Thoracic aorta endothelial cell (primary cell): Measurements from ENCODE around the gene FNDC10. TPM values are rescaled to one million over a fixed set of nuclear protein-coding genes. Genes with fewer than 3 reads are reported as not detected.

Experiments used
- total RNA-seq: library from RNA; depleted of rRNA; stranded (reverse); fragments of >200 nt; gene quantifications from 2 replicates; pipeline ENCODE4 v1.2.3, GENCODE V29; 2012

FNDC10 gene
- total RNA-seq = 0.65 and 0.80 TPM in 2 replicates

DNA sequence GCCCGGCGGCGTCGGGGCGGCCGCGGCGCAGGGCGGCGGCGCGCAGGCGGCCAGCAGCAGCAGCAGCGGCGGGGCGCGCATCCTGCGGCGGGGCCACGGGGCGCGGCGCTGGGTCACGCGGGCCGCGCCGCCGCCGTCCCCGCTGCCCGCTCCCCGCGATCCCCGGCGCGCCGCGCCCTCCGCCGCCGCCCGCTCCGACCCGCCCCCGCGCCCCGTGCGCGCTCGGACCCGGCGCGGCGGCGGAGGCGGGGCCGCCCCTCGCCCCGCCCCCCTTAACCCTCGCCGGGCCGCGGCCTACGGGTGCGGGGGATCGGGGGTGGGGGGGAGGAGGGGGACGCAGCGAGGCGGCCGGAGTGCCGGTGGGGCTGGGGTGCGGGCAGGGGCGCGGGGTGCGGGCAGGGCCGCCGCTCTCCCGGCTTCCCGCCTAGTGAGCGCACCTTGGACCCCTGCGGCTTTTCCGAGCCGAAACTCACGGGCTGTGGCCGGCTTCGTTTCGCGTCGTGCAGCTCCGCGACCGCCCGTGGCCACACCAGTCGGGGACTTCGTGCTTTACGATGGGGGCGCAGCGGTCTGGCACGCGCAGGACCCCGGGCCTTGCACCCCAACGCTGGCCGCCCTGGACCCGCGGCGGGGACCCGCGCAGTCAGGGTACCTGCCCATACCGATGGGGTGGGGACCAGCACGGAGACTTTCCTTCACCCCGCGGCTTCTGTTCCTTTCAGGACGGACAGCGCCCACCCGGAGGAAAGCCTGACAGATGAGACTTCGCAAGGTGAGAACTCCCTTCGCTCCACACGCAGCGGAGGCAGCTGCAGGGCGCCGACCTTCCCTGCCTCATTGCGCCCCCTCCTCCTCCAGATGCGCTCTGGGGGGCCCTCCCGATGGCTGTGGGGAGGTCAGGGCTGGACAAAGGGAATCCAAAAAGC is at the start of gene FNDC10:
Gene FNDC10, minus strand, starts transcription at position 201 of the 926 bp plus-strand sequence. Its CDS starts 120 bp downstream, at position 81.

DNA sequence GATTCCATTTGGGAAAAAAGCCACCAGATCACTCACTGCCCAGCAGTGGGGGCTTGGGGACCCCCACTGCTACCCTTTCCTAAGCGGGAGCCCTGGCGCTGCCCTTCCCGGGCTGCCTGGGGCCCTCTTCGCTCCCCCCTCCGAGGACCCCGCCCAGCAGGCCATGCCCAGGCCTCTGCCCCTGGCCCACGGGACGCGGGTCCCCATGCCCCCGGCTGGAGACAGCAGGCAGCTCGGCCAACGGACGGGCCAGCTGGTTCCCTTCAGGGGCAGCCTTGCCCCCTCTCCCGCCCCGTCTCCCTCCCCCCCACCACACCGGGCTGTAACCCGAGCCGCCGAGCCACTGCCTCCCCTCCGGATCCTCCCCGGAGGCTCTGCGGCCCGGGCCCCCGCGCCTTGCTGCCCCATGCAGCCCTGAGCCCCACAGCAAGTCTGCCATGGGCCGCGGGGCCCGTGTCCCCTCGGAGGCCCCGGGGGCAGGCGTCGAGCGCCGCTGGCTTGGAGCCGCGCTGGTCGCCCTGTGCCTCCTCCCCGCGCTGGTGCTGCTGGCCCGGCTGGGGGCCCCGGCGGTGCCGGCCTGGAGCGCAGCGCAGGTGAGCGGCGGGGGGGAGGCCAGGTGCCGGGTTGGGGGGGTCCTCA is 32.0 kb upstream of the FNDC10 start, which contains the start of gene MMP23B:
Gene MMP23B, plus strand, starts transcription at position 392 of the 639 bp plus-strand sequence. Its CDS starts 46 bp downstream, at position 438.

DNA sequence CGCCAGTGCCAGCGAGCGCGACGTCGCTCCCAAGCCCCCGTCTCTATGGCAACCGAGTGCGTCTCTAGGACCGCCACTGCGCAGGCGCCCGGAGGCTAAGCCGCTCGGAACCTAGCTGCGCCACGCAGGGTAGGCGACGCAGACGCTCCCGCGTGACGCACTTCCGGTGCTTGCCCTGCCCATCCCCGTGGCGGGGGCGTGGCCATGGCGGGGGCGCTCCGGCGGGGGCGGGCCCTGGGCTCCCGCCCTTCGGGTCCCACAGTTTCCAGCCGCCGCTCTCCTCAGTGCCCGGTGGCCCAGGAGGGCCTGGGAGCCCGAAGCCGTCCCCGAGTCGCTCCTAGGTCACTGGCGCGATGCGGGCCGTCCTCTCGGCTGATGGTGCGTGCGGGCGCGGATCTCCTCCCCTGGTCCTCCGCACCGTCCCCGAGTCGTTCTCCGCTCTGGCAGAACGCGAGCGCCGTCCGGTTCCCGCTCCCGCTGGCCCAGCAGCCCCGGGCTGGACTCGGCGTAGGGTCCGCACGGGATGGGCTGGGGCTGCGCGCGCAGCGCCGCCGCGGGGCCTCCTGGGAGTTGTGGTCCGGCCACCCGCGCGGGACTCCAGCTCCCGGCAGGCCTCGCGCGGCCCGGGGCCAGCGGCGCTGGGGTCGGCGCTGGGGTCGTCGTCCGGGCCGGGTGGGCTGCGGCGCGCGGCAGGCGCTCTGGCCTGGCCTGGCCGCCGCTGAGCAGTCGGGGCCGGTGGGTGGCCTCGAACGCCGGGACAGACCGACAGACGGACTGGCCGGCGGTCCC is 15.5 kb upstream of the FNDC10 start, which contains the start of gene MIB2:
Gene MIB2, plus strand, starts transcription at position 245 of the 789 bp plus-strand sequence. CDS start 7,953 bp downstream, outside the sequence.

DNA sequence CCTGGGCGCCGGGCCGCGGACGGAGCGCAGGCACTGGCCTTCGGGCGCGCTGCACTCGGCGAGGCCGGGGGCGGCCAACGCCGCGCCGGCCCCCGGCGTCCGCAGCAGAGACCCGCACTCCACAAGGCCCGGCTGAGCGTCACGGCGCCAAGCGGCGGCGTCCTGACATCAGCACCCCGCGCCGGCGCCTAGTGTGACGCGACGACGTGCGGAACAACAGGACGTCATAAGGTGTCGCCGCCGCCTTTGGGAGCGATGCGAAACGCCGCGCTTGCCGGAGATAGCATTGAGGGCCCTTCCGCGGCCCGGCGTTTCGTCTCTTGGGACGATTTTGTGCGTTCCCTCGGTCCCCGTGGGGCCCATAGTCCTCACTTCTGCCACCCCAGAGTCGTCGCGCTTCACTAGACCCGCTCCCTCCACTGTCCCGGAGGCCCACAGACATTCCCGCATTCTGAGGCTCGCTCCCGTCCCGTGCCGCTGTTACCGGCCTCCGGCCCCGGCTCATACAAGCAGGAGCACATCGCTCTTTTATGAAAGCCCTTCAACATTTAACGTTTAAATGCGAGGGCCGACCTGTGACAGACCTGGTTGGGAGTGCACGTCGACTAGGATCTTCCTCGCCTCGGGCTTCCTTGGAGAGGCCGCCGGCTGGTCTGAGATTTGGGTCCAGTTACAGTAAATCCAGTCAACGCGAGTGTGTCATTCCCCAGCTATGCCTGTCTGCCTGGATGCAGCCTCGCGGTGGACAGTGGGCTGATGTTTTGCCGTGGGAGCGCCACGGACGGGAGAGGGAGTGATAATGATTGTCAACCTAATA is 25.0 kb downstream of the FNDC10 start, which contains the start of gene SSU72:
Gene SSU72, minus strand, starts transcription at position 143 of the 817 bp plus-strand sequence. CDS start 306 bp downstream, outside the sequence.

Other genes starting within 250 kb of the FNDC10 start
- 0.80 and 1.2 TPM in 2 replicates for gene MXRA8, start 241.6 kb downstream of the FNDC10 start, total RNA-seq
- gene AURKAIP1, start 224.9 kb downstream of the FNDC10 start, total RNA-seq = 94.9 and 99.4 TPM in 2 replicates
- 140 and 162 TPM in 2 replicates for gene CCNL2, start 200.8 kb downstream of the FNDC10 start, total RNA-seq
- gene MRPL20, start 192.8 kb downstream of the FNDC10 start, total RNA-seq = 100 and 116 TPM in 2 replicates
- gene ANKRD65, start 178.9 kb downstream of the FNDC10 start, total RNA-seq = 0.07 and 0.13 TPM in 2 replicates
- 1.3 and 2.9 TPM in 2 replicates for gene VWA1, start 164.4 kb downstream of the FNDC10 start, total RNA-seq
- not detected in 2 replicates for gene ATAD3C, start 150.4 kb downstream of the FNDC10 start, total RNA-seq
- 33.0 and 38.4 TPM in 2 replicates for gene ATAD3B, start 128.4 kb downstream of the FNDC10 start, total RNA-seq
- gene ATAD3A, start 88.0 kb downstream of the FNDC10 start, total RNA-seq = 46.1 TPM in 2 replicates
- gene TMEM240, start 59.5 kb downstream of the FNDC10 start, total RNA-seq = 3.5 and 4.0 TPM in 2 replicates
- 84.0 and 84.4 TPM in 2 replicates for gene SSU72, start 25.3 kb downstream of the FNDC10 start, total RNA-seq
- 23.3 and 25.3 TPM in 2 replicates for gene MIB2, start 15.4 kb upstream of the FNDC10 start, total RNA-seq
- gene MMP23B, start 32.0 kb upstream of the FNDC10 start, total RNA-seq = 0.13 and 0.29 TPM in 2 replicates
- 10.5 and 11.8 TPM in 2 replicates for gene CDK11B, start 58.9 kb upstream of the FNDC10 start, total RNA-seq
- 27.7 and 37.2 TPM in 2 replicates for gene SLC35E2B, start 92.7 kb upstream of the FNDC10 start, total RNA-seq
- 13.3 and 17.7 TPM in 2 replicates for gene CDK11A, start 124.2 kb upstream of the FNDC10 start, total RNA-seq
- gene NADK, start 178.3 kb upstream of the FNDC10 start, total RNA-seq = 64.9 and 70.7 TPM in 2 replicates